ENCODE data around the gene UQCR11. TPM values are rescaled to one million over a fixed set of nuclear protein-coding genes. Genes with fewer than 3 reads are reported as not detected.
"Not testable (repeated sequence)": the region's sequence is repeated elsewhere in the genome, so short reads cannot be mapped to it uniquely, and the experiment has no call there.

Gene UQCR11
- total RNA-seq, 4 donors from 2014 or later: 78.2 to 102 (median 92.4) TPM

DNA sequence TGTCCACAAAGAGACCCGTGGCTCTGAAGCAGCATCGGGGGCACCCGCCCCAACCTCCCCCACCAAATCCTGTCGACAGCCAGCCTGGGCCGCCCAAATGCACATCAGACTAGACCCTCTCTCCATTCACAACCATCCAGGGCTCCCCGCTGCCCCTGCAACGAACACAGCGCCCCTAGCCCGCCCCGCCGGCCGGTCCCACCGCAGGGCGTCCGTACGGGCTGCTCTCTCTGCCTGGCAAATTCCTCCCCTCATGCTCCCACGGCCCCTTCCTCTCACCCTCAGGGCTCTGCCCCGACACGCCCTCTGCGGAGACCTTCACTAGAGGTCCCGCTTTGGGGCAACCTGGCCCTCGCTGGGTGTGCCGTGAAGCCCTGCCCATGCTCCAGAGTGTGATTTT is 40.0 kb upstream of the UQCR11 start:
- H3K27me3 ChIP-seq: no peaks in the 10 kb centered on the region
- 86 to 98% methylated on average over 4 to 19 of the region's 23 CpGs for WGBS, 2 donors (ENCODE audit: low coverage in 1 of 2)
- ATAC-seq: no peak

DNA sequence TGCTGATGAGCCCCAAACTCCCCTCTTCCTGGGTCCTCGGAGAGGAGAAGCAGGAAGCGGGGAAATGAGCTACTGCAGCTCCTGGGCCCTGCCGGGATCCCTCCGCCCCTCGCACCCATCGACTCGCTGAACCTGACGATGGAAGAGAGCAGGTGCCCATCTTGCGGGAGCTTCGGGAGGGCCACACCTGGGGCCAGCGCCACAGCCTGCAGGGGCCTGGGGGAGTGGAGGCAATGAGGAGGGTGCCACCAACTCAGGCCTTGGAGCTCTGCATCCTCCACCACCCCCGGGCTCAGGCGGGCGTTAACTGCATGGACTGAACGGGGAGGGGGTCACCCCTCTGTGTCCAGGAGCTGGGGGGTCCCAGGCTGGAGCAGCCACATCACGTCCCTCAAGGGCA is 38.8 kb upstream of the UQCR11 start:
- Histone ChIP-seq H3K4me1 (no peaks in the 10 kb centered on the region), H3K9me3 (no peaks in the 10 kb centered on the region), H3K27me3 (no peaks in the 10 kb centered on the region), H3K36me3 (peaks cover 0 to 91% of the 10 kb centered on the region in 2 donors), H3K4me3 (no peak overlapping the region), H3K27ac (no peak overlapping the region)
- 80% methylated on average over 2 of the region's 16 CpGs; no CpG with 5 or more reads in 1 of the 2 donors for WGBS, 2 donors (ENCODE audit: low coverage in 1 of 2)
- TF ChIP-seq POLR2AphosphoS5 (IDR thresholded peaks at IDR 0.05) (no peak), POLR2A (IDR thresholded peaks at IDR 0.05) (no peak), EP300 (IDR thresholded peaks at IDR 0.05) (no peak), CTCF (IDR thresholded peaks at IDR 0.05) (no peak)
- ATAC-seq: no peak

More for the DNA sequence above, 40.0 kb upstream of the UQCR11 start:
- Histone ChIP-seq H3K4me3 (no peak overlapping the region), H3K9me3 (no peaks in the 10 kb centered on the region), H3K4me1 (peaks cover 0 to 6% (median 3%) of the 10 kb centered on the region in 3 donors), H3K27ac (no peak overlapping the region), H3K36me3 (peaks cover 0 to 92% of the 10 kb centered on the region in 2 donors)
- TF ChIP-seq POLR2A (IDR thresholded peaks at IDR 0.05) (no peak), CTCF (IDR thresholded peaks at IDR 0.05) (no peak), POLR2AphosphoS5 (IDR thresholded peaks at IDR 0.05) (no peak), EP300 (IDR thresholded peaks at IDR 0.05) (no peak)

- H3K27ac ChIP-seq, H3K27me3 ChIP-seq, H3K4me1 ChIP-seq, H3K9me3 ChIP-seq, H3K4me3 ChIP-seq, ATAC-seq: not testable (repeated sequence)
- peaks cover 0 to 91% of the 10 kb centered on the region in 2 donors for H3K36me3 ChIP-seq
- WGBS, 2 donors (ENCODE audit: low coverage in 1 of 2): 86 to 89% methylated on average over 5 to 10 of the region's 10 CpGs
Observed at GRCh38 chr19:1640893-1641448, 35.7 kb upstream of the UQCR11 start.

- no peak for ATAC-seq
- H3K4me3 ChIP-seq: no peak overlapping the region
- no peaks in the 10 kb centered on the region for H3K4me1 ChIP-seq
- no peak overlapping the region for H3K27ac ChIP-seq
- no peaks in the 10 kb centered on the region for H3K27me3 ChIP-seq
- no peaks in the 10 kb centered on the region for H3K9me3 ChIP-seq
- TF ChIP-seq POLR2AphosphoS5 (IDR thresholded peaks at IDR 0.05) (no peak), CTCF (IDR thresholded peaks at IDR 0.05) (no peak), POLR2A (IDR thresholded peaks at IDR 0.05) (no peak), EP300 (IDR thresholded peaks at IDR 0.05) (no peak)
- peaks cover 0 to 86% of the 10 kb centered on the region in 2 donors for H3K36me3 ChIP-seq
- WGBS, 2 donors (ENCODE audit: low coverage in 1 of 2): 86 to 97% methylated on average over 10 to 14 of the region's 34 CpGs
Observed at GRCh38 chr19:1636325-1637236, 31.3 kb upstream of the UQCR11 start.

- WGBS, 2 donors (ENCODE audit: low coverage in 1 of 2): no CpG with 5 or more reads among the region's 5 CpGs
- no peaks in the 10 kb centered on the region for H3K9me3 ChIP-seq
- TF ChIP-seq EP300 (IDR thresholded peaks at IDR 0.05) (no peak), POLR2A (IDR thresholded peaks at IDR 0.05) (no peak), CTCF (IDR thresholded peaks at IDR 0.05) (no peak), POLR2AphosphoS5 (IDR thresholded peaks at IDR 0.05) (no peak)
Observed at GRCh38 chr19:1634938-1635243, 29.6 kb upstream of the UQCR11 start.

More at GRCh38 chr19:1634938-1635243, 29.6 kb upstream of the UQCR11 start:
- Histone ChIP-seq H3K27ac (no peak overlapping the region), H3K4me3 (no peak overlapping the region), H3K27me3 (no peaks in the 10 kb centered on the region), H3K4me1 (no peaks in the 10 kb centered on the region), H3K36me3 (peaks cover 0 to 87% of the 10 kb centered on the region in 2 donors)
- no peak for ATAC-seq

Measured in gastroesophageal sphincter (tissue), 4 donors.